Body of pancreas (tissue), 4 donors: ENCODE measurements around the gene SLC18A3. TPM values are rescaled to one million over a fixed set of nuclear protein-coding genes. Genes with fewer than 3 reads are reported as not detected.

Experiments used
- ATAC-seq: fragments of 150-250 bp; one replicate; pipeline ENCODE4 v1.9.1; 2016
- DNase-seq, 4 donors: peaks; one replicate each; pipeline ENCODE4 v3.0.0-alpha.2; 2019
- H3K27ac ChIP-seq, 4 donors: fragments of 200-600 bp; sonication (generic); 1 replicate in 3 of 4; 2 replicates in 1 of 4; pipeline versions ENCODE4 v1.5.1 to v1.6.1; 2016 to 2019; ENCODE audit warnings: mild to moderate bottlenecking in 1 of 4, mixed read lengths in 1 of 4, moderate library complexity in 1 of 4
- H3K27me3 ChIP-seq, 2 donors: fragments of 200-600 bp; sonication (generic); one replicate each; pipeline ENCODE4 v1.6.0; 2016; ENCODE audit warnings: mild to moderate bottlenecking in 1 of 2
- H3K36me3 ChIP-seq, 2 donors: fragments of 200-600 bp; sonication (generic); replicated peaks in 1 of 2; 2 replicates each; pipeline ENCODE4 v1.5.1; 2016; ENCODE audit warnings: low read depth in 2 of 2; ENCODE audit not compliant: insufficient read depth in 1 of 2
- H3K4me1 ChIP-seq: fragments of 200-600 bp; sonication (generic); one replicate; pipeline ENCODE4 v1.6.0; 2016
- H3K4me3 ChIP-seq, 2 donors: fragments of 200-600 bp; sonication (generic); 1 replicate in 1 of 2; 2 replicates in 1 of 2; pipeline ENCODE4 v1.5.1; 2016 to 2019
- H3K9me3 ChIP-seq, 3 donors: fragments of 200-600 bp; sonication (generic); 1 replicate in 2 of 3; 2 replicates in 1 of 3; pipeline ENCODE4 v1.5.1; 2016
- CTCF ChIP-seq, 7 experiments: fragments of 450-650 bp in 4 of 7; fragments of 200-600 bp in 3 of 7; sonication (generic) in 3 of 7; IDR thresholded peaks; one replicate each; pipeline ENCODE4 v1.5.1; 2016 to 2019; ENCODE audit warnings: antibody characterized with exemption in 7 of 7
- POLR2A ChIP-seq, 3 donors: fragments of 450-650 bp; IDR thresholded peaks; one replicate each; pipeline ENCODE4 v1.6.1; 2016; ENCODE audit warnings: antibody characterized with exemption in 3 of 3, mild to moderate bottlenecking in 2 of 3
- WGBS, 2 donors: methylation state at CpG; one replicate each; pipeline ENCODE4 v1.1.5; 2017; 5-methylcytosine and 5-hydroxymethylcytosine counted together
- intact Hi-C: fragments of 100-400 bp; cut with DNase I; formaldehyde crosslinking; loops from one replicate; pipeline ENCODE4 v1.15.1; 2023
- total RNA-seq, 2 donors: library from RNA; depleted of rRNA; stranded (reverse); fragments of >200 nt; gene quantifications; one replicate each; pipeline ENCODE4 v1.1.0, GENCODE V29; 2016

SLC18A3 gene
- total RNA-seq, 2 donors from 2014 or later = not detected

GRCh38 chr10:49568235-49568634 is 41.9 kb upstream of the SLC18A3 start:
- no peaks in the 10 kb centered on the region for H3K36me3 ChIP-seq
- TF ChIP-seq CTCF (IDR thresholded peaks at IDR 0.05) (no peak), POLR2A (IDR thresholded peaks at IDR 0.05) (no peak)
- ATAC-seq (no peak), DNase-seq (no peak)
- WGBS, 2 donors = 54 to 59% methylated on average over 2 of the region's 2 CpGs
- no peaks in the 10 kb centered on the region for H3K27me3 ChIP-seq
- no peaks in the 10 kb centered on the region for H3K9me3 ChIP-seq
- no peak overlapping the region for H3K4me3 ChIP-seq
- no peaks in the 10 kb centered on the region for H3K4me1 ChIP-seq
- intact Hi-C loops = no loop called here
- H3K27ac ChIP-seq = no peak overlapping the region

- no peaks in the 10 kb centered on the region for H3K4me1 ChIP-seq
- TF ChIP-seq POLR2A (IDR thresholded peaks at IDR 0.05) (no peak), CTCF (IDR thresholded peaks at IDR 0.05) (no peak)
- DNase-seq (no peak), ATAC-seq (no peak)
- intact Hi-C loops = no loop called here
- H3K9me3 ChIP-seq = no peaks in the 10 kb centered on the region
- no peak overlapping the region for H3K27ac ChIP-seq
- H3K27me3 ChIP-seq = no peaks in the 10 kb centered on the region
- 38 to 39% methylated on average over 3 of the region's 3 CpGs for WGBS, 2 donors
- no peak overlapping the region for H3K4me3 ChIP-seq
- no peaks in the 10 kb centered on the region for H3K36me3 ChIP-seq
Observed at GRCh38 chr10:49569031-49569631, 41.0 kb upstream of the SLC18A3 start.

GRCh38 chr10:49571388-49571787 is 38.7 kb upstream of the SLC18A3 start:
- intact Hi-C loops = no loop called here
- no peaks in the 10 kb centered on the region for H3K36me3 ChIP-seq
- ATAC-seq (no peak), DNase-seq (no peak)
- no peaks in the 10 kb centered on the region for H3K9me3 ChIP-seq
- WGBS, 2 donors = 25 to 26% methylated on average over 2 of the region's 2 CpGs
- H3K27me3 ChIP-seq = no peaks in the 10 kb centered on the region
- H3K4me3 ChIP-seq = no peak overlapping the region
- no peaks in the 10 kb centered on the region for H3K4me1 ChIP-seq
- no peak for TF ChIP-seq POLR2A (IDR thresholded peaks at IDR 0.05)
- no peak for TF ChIP-seq CTCF (IDR thresholded peaks at IDR 0.05)
- no peak overlapping the region for H3K27ac ChIP-seq

- no peak for TF ChIP-seq POLR2A (IDR thresholded peaks at IDR 0.05)
- TF ChIP-seq CTCF (IDR thresholded peaks at IDR 0.05) = no peak
- Histone ChIP-seq H3K4me3 (no peak overlapping the region), H3K27me3 (no peaks in the 10 kb centered on the region), H3K4me1 (no peaks in the 10 kb centered on the region), H3K9me3 (no peaks in the 10 kb centered on the region), H3K27ac (no peak overlapping the region), H3K36me3 (no peaks in the 10 kb centered on the region)
- intact Hi-C loops = no loop called here
- 64 to 67% methylated on average over 6 to 9 of the region's 9 CpGs for WGBS, 2 donors
- DNase-seq = no peak
- ATAC-seq = no peak
Observed at GRCh38 chr10:49572594-49573114, 37.5 kb upstream of the SLC18A3 start.

GRCh38 chr10:49575489-49576072 is 34.5 kb upstream of the SLC18A3 start:
- DNase-seq (no peak), ATAC-seq (no peak)
- TF ChIP-seq CTCF (IDR thresholded peaks at IDR 0.05) (no peak), POLR2A (IDR thresholded peaks at IDR 0.05) (no peak)
- Histone ChIP-seq H3K9me3 (no peaks in the 10 kb centered on the region), H3K4me3 (no peak overlapping the region), H3K27ac (no peak overlapping the region), H3K27me3 (no peaks in the 10 kb centered on the region), H3K36me3 (no peaks in the 10 kb centered on the region), H3K4me1 (no peaks in the 10 kb centered on the region)
- 70 to 73% methylated on average over 11 of the region's 11 CpGs for WGBS, 2 donors
- intact Hi-C loops = no loop called here
